Astrocyte (in vitro differentiated cells and primary cell): ENCODE results near the gene ZBTB46. TPM values are rescaled to one million over a fixed set of nuclear protein-coding genes. Genes with fewer than 3 reads are reported as not detected.

Experiments
- DNase-seq: peaks from one replicate; pipeline ENCODE4 v3.0.0-alpha.2; 2010; ENCODE audit warnings: low read depth
- FAIRE-seq: peaks from 2 replicates; lab custom pipeline; 2011; peaks lifted over from hg19 to GRCh38; lab: Jason Lieb, UNC
- H2AFZ ChIP-seq: 2 replicates; pipeline ENCODE4 v1.6.0; 2012; ENCODE audit warnings: low read depth, low read length, inconsistent platforms
- H3K27ac ChIP-seq: 2 replicates; pipeline ENCODE4 v1.5.1; 2011; ENCODE audit warnings: low read depth, low read length, inconsistent platforms
- H3K27me3 ChIP-seq: 2 replicates; pipeline ENCODE4 v1.6.0; 2011; ENCODE audit warnings: low read length, inconsistent platforms; ENCODE audit not compliant: insufficient read depth
- H3K36me3 ChIP-seq: 2 replicates; pipeline ENCODE4 v1.5.1; 2011; ENCODE audit warnings: low read length, inconsistent platforms; ENCODE audit not compliant: insufficient read depth
- H3K4me1 ChIP-seq: 2 replicates; pipeline ENCODE4 v1.5.1; 2011; ENCODE audit warnings: low read length, inconsistent platforms; ENCODE audit not compliant: insufficient read depth
- H3K4me2 ChIP-seq: 2 replicates; pipeline ENCODE4 v1.6.0; 2012; ENCODE audit warnings: low read length, inconsistent platforms
- H3K4me3 ChIP-seq: 2 replicates; pipeline ENCODE4 v1.5.1; 2011; ENCODE audit warnings: low read depth, mild to moderate bottlenecking, low read length, inconsistent platforms; ENCODE audit not compliant: insufficient read depth
- H3K79me2 ChIP-seq: 2 replicates; pipeline ENCODE4 v1.6.0; 2012; ENCODE audit warnings: mild to moderate bottlenecking, low read length, inconsistent platforms; ENCODE audit not compliant: insufficient read depth
- H3K9ac ChIP-seq: 2 replicates; pipeline ENCODE4 v1.6.0; 2012; ENCODE audit warnings: mild to moderate bottlenecking, low read length, inconsistent platforms
- H3K9me3 ChIP-seq: 2 replicates; pipeline ENCODE4 v1.5.1; 2012; ENCODE audit warnings: low read depth, mild to moderate bottlenecking, low read length, inconsistent platforms; ENCODE audit not compliant: insufficient read depth
- H4K20me1 ChIP-seq: 2 replicates; pipeline ENCODE4 v1.6.0; 2012; ENCODE audit warnings: low read length, inconsistent platforms; ENCODE audit not compliant: insufficient read depth
- H3K27ac Mint-ChIP-seq: one replicate; pipeline ENCODE4 v1.8.0; 2021; ENCODE audit warnings: mild to moderate bottlenecking, mixed read lengths; ENCODE audit not compliant: unreplicated experiment
- H3K27me3 Mint-ChIP-seq: one replicate; pipeline ENCODE4 v1.8.0; 2021; ENCODE audit warnings: low read depth, mixed read lengths; ENCODE audit not compliant: unreplicated experiment
- H3K36me3 Mint-ChIP-seq: one replicate; pipeline ENCODE4 v1.8.0; 2021; ENCODE audit warnings: low read depth, mixed read lengths; ENCODE audit not compliant: unreplicated experiment
- H3K4me1 Mint-ChIP-seq: one replicate; pipeline ENCODE4 v1.8.0; 2021; ENCODE audit warnings: low read depth, mixed read lengths; ENCODE audit not compliant: unreplicated experiment
- H3K4me3 Mint-ChIP-seq: one replicate; pipeline ENCODE4 v1.8.0; 2021; ENCODE audit warnings: mild to moderate bottlenecking, moderate library complexity, mixed read lengths; ENCODE audit not compliant: unreplicated experiment
- H3K9me3 Mint-ChIP-seq: one replicate; pipeline ENCODE4 v1.8.0; 2021; ENCODE audit warnings: mild to moderate bottlenecking, mixed read lengths; ENCODE audit not compliant: unreplicated experiment
- EZH2 ChIP-seq: IDR thresholded peaks from 2 replicates; pipeline ENCODE4 v1.6.1; 2012; ENCODE audit warnings: mild to moderate bottlenecking, low read length, inconsistent platforms; ENCODE audit not compliant: insufficient read depth
- total RNA-seq: library from RNA; stranded (reverse); gene quantifications from 2 replicates; pipeline ENCODE4 v1.2.1, GENCODE V29; 2021
- TF ChIP-seq, protein P1 (sequence below): IDR thresholded peaks from 2 replicates; pipeline ENCODE4 v1.5.1; 2011; ENCODE audit warnings: low read depth, mild to moderate bottlenecking, inconsistent platforms, low read length, moderate library complexity; ENCODE audit not compliant: insufficient read depth

The ZBTB46 gene
- total RNA-seq, 1 donor from 2014 or later, result 13.9 TPM

DNA sequence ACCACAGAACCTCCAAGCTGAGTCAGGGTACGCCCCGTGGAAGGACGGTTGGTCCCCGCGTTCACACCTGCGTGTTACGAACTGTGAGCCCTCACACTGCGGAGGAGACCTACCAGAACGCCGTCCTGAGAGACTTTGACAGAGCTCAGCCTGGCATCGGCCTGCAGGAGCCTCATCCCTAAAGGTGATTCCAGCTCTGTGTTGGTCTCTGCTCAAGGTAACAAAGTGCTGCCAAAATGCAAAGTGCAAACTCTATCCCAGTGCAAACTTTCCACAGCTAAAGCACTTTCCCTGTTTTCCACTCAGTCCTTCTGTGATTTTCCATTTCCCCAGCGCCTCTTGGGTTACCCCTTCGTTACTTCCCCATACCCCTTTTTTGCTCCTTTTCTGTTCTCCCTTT lies 8.6 kb upstream of the ZBTB46 start:
- DNase-seq (no peak), FAIRE-seq (no peak)
- H4K20me1 ChIP-seq, result no peaks in the 10 kb centered on the region
- H3K4me1 ChIP-seq, result peaks cover 8% of the 10 kb centered on the region
- H3K36me3 Mint-ChIP-seq, result no peaks in the 10 kb centered on the region
- H3K27me3 Mint-ChIP-seq, result peaks cover 13% of the 10 kb centered on the region
- no peak overlapping the region for H3K9ac ChIP-seq
- H3K9me3 Mint-ChIP-seq, result no peaks in the 10 kb centered on the region
- no peak for TF ChIP-seq EZH2
- TF ChIP-seq, protein P1, sequence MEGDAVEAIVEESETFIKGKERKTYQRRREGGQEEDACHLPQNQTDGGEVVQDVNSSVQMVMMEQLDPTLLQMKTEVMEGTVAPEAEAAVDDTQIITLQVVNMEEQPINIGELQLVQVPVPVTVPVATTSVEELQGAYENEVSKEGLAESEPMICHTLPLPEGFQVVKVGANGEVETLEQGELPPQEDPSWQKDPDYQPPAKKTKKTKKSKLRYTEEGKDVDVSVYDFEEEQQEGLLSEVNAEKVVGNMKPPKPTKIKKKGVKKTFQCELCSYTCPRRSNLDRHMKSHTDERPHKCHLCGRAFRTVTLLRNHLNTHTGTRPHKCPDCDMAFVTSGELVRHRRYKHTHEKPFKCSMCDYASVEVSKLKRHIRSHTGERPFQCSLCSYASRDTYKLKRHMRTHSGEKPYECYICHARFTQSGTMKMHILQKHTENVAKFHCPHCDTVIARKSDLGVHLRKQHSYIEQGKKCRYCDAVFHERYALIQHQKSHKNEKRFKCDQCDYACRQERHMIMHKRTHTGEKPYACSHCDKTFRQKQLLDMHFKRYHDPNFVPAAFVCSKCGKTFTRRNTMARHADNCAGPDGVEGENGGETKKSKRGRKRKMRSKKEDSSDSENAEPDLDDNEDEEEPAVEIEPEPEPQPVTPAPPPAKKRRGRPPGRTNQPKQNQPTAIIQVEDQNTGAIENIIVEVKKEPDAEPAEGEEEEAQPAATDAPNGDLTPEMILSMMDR, result no peak
- no peaks in the 10 kb centered on the region for H3K27me3 ChIP-seq
- no peak overlapping the region for H3K4me2 ChIP-seq
- no peak overlapping the region for H2AFZ ChIP-seq
- H3K79me2 ChIP-seq, result no peaks in the 10 kb centered on the region
- no peaks in the 10 kb centered on the region for H3K9me3 ChIP-seq
- H3K36me3 ChIP-seq, result no peaks in the 10 kb centered on the region
- no peak overlapping the region for H3K4me3 Mint-ChIP-seq
- no peak overlapping the region for H3K4me3 ChIP-seq
- H3K4me1 Mint-ChIP-seq, result peaks cover 3% of the 10 kb centered on the region
- no peak overlapping the region for H3K27ac ChIP-seq
- no peak overlapping the region for H3K27ac Mint-ChIP-seq

DNA sequence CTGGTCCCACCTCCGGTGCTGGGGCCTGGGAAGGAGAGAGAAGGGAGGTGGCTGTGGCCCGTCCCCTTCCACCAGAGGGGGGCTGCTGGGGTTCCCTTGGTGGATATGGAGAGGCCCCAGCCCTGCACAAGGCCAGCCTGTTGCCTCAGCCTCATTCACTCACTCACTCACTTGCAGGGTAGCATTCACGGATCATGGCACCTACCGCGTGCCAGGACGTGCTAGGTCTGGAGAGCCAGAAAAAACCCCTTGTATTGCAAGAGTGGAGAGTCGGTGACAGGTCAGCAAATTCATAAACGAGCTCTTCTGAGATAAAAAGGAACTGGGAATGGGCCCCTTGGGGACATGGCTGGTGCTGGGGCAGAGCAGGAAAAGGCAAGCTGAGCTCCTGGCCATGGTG lies 6.4 kb upstream of the ZBTB46 start:
- no peak for TF ChIP-seq EZH2
- TF ChIP-seq, protein P1, result no peak
- no peak overlapping the region for H2AFZ ChIP-seq
- FAIRE-seq, result no peak

DNA sequence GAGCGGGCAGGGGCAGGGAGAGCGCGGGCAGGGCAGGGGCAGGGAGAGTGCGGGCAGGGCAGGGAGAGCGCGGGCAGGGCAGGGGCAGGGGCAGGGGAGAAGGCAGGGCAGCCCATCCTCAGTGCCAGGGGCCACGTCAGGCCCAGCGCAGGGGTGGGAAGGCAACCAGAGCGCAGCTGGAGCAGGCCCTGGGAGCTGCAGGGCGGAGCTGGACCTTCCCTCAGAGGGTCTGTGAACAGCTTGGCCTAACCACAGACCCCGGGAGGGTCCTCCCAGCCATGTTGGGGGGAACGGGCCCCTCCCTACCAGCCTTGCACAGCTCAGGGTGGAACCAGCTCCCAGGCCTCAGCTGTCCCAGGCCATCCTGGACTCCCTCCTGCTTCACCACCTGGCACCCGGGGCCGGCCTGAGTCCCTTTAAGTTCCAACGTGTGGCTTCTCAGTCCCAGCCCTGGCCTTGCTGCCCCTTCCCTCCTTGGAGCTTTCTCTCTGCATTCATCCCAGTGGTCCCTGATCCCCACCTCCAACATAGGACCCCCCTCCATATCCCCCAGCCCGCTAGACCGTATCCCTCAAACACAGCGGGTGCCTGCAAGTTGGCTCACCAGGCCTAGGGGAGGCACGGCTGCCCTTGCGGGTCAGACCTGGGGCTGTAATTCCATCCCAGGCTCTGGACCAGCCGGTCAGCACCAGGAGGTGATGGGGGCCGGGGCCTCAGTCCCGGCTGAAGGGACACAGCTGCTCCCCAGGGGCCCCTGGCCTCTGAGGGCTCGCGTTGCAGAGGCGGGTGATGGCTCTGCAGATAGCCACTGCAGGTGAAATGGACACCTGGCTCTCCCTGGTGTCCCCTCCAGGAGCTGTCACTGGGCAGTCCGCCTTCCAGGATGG lies 5.6 kb upstream of the ZBTB46 start:
- Histone ChIP-seq H2AFZ (no peak overlapping the region), H3K27ac (no peak overlapping the region), H3K4me3 (no peak overlapping the region), H4K20me1 (no peaks in the 10 kb centered on the region), H3K36me3 (no peaks in the 10 kb centered on the region), H3K27me3 (no peaks in the 10 kb centered on the region), H3K79me2 (no peaks in the 10 kb centered on the region), H3K4me2 (no peak overlapping the region), H3K9me3 (no peaks in the 10 kb centered on the region), H3K9ac (no peak overlapping the region), H3K4me1 (peaks cover 20% of the 10 kb centered on the region)
- DNase-seq, result no peak
- no peak for FAIRE-seq
- H3K27ac Mint-ChIP-seq, result no peak overlapping the region
- H3K4me3 Mint-ChIP-seq, result no peak overlapping the region
- no peaks in the 10 kb centered on the region for H3K9me3 Mint-ChIP-seq
- H3K36me3 Mint-ChIP-seq, result no peaks in the 10 kb centered on the region
- no peaks in the 10 kb centered on the region for H3K27me3 Mint-ChIP-seq
- no peak for TF ChIP-seq EZH2
- TF ChIP-seq, protein P1, result no peak
- peaks cover 11% of the 10 kb centered on the region for H3K4me1 Mint-ChIP-seq

More for the DNA sequence above, 6.4 kb upstream of the ZBTB46 start:
- DNase-seq, result no peak
- Mint-ChIP-seq H3K4me3 (no peak overlapping the region), H3K36me3 (no peaks in the 10 kb centered on the region), H3K4me1 (peaks cover 11% of the 10 kb centered on the region), H3K27me3 (peaks cover 3% of the 10 kb centered on the region), H3K9me3 (no peaks in the 10 kb centered on the region), H3K27ac (no peak overlapping the region)
- Histone ChIP-seq H3K9ac (no peak overlapping the region), H3K79me2 (no peaks in the 10 kb centered on the region), H3K27me3 (no peaks in the 10 kb centered on the region), H3K4me3 (no peak overlapping the region), H3K4me1 (peaks cover 20% of the 10 kb centered on the region), H3K9me3 (no peaks in the 10 kb centered on the region), H3K4me2 (no peak overlapping the region), H3K36me3 (no peaks in the 10 kb centered on the region), H4K20me1 (no peaks in the 10 kb centered on the region), H3K27ac (no peak overlapping the region)
